HUDEP-2 (cell line): ENCODE measurements around the gene CDH15.
A peak's percentile ranks its signal among the peaks of the same experiment; 100 is the strongest.

ENCODE experiments used
- DNase-seq, 76 experiments: peaks; one replicate each; lab custom pipeline; 2025; ENCODE audit not compliant: unreplicated experiment in 76 of 76; lab: John Stamatoyannopoulos, UW

The CDH15 gene

DNA sequence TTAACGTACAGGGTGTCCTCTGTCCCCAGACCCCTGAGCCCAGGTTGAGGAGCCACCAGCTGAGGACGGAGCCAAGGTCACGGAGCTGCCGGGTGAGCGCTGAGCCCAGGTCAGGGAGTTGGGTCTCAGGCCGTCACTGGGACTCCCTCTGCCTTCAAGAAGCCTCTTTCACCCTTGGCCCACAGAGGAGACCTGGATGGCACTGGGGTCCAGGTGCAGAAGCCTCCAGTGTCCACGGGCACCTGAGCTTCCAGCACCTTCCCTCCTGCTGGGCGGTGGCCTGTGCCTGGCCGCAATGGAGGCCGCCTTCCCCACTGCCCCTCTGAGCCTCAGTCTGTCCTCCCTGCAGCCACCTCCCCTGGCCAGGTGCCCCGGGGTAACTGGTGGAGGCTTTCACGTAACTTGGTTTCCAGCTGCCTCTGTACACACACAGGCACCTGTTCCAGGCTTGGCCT is 31.6 kb upstream of the CDH15 start:
- DNase-seq: no peak

GRCh38 chr16:89140401-89140800 is 31.1 kb upstream of the CDH15 start:
- no peak for DNase-seq

- DNase-seq: no peak
Measured at GRCh38 chr16:89140981-89141883, 30.3 kb upstream of the CDH15 start.

DNA sequence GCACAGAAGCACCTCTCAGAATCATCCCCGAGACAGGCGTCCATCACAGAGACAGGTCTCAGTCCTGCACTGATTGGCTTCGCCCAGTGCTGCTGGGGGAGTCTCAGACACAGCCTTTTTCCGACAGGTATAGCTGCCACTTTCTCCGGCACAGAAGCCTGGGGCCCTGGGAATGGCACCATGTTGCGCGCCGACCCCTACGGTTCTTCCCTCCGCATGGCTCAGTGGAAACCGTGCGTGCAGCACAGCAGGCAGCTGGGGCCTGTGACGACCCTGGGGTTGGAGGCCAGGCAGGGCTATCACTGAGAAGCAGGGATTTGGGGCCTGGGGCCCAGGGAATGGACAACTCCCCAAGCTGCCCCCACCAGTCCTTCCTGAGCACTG is 29.7 kb upstream of the CDH15 start:
- DNase-seq: no peak

DNA sequence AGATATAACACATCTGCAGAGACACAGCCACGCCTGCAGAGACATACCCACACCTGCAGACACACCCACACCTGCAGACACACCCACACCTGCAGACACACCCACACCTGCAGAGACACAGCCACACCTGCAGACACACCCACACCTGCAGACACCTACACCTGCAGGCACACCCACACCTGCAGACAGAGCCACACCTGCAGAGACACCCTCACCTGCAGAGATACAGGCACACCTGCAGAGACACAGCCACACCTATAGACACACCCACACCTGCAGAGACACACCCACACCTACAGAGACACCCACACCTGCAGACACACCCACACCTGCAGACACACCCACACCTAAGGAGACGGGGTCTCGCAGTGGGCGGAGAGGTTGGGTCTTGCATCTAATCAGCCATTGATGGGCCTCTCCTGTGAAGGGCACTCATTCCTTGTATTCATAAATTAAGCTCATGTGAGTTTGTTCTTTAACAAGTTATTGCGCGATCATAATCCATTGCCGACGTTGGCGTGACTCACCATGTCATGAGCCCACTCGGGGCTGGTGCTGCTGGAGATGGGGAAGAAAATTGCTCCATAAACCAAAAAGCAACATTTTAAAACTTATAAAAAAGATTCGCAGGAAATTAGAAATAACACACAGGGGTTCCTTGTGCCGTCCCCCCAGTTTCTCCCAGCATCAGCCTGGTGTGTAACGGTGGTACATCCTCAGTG is 28.9 kb upstream of the CDH15 start:
- DNase-seq: no peak

- DNase-seq: no peak
Measured at GRCh38 chr16:89143201-89143741, 28.3 kb upstream of the CDH15 start.

DNA sequence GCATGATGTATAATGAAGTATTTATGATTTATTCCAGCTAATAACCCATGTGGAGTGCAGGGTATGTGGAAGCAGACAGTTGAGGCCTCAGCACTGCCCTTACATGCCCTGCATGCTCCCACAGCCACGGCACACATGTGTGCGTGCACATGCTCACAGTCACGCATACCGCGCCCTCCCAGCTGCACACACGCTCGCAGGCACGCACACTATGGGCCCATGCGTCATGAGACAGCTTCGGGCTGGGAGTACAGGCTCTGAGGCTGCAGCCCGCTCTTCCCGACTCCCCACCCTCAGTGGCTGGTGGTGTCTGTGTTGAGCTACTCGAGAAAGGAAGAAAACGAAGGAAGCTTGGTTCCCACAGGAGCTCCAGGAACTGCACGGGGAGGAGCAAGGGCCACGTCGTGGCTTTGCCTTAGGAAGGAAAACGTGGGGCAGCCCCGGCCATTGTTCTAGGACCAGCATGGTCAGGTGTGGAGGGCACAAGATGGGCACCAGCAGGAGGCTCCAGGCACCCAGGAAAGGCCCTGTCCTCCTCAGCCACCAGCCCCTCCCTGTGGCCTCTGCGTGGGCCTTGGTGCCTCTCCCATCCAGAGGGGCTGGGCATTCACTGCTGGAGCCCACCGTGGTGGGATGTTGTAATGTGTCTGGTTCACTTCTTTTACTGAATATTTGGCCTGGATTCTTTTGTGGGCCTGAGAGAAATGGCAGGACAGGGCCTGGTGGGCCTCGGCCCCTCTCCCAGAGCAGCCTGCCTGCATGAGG is 27.5 kb upstream of the CDH15 start:
- no peak for DNase-seq

GRCh38 chr16:89144681-89145080 is 26.9 kb upstream of the CDH15 start:
- DNase-seq: no peak

DNA sequence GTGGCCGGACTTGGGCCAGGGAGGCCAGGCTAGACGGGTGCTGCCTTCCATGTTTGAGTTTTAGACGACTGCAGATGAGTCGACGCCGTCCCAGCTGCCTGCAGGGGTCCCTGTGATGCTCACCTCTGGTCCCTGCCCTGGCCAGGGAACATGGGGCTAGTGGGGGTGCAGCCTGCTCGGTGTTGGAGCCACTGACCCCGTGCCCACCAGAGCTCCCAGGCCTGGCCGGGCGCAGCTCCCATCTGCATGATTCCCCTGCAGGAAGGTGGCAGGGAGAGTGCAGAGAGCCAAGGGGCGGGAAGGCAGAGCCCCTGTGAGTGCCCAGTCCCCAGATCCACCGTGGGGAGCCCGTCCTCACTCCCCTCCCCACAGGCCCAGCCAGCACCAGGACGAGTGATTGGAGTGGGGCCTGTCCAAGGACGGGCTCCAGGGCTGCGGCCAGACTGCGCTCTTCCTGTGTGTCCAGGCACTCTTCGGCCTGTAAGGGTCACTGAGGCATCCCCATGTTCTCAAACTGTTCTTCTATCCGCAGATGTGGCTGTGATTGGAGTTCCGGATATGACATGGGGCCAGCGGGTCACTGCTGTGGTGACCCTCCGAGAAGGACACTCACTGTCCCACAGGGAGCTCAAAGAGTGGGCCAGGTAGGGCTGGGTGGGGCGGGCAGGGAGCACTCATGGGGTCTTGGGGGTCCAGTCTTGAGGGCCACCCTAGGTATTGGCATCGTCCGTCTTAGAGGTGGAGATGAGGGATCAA is 26.0 kb upstream of the CDH15 start:
- no peak for DNase-seq

DNA sequence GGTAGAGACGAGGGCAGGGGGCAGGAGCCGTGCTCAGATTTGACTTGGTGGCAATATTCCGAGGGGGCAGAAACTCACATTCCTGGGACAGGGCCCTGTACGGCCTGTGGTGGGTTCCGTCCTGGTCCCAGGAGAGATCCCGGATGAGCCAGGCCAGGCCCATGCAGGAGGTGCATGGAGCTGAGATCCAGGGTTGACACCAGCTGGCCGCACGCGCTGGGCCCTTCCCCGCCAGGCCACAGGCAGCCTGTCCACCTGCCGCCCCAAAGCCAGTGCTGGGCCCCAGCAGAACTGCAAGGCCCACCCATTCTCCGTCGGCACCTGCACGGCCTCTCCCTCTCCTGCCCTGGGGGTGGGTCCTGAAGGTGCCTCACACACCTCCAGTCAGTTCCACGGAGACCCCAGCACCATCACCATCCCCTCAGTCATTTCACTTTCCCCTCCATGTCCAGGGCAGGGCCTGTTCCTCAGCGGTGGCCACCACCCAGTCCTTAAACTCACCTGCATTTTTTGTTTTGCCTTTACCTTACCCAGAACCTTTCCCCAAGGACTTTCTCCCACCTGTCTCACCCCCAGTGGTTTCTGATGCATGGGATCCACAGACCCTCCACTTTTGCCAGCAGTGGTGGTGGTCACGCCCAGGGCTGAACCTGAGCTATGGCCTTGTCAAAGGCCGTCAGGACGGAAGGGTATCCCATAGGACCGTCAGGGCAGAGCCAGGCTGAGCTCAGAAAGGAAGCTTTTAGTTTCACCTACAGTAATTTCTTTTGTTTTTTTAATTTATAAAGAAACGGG is 25.1 kb upstream of the CDH15 start:
- DNase-seq: no peak

DNA sequence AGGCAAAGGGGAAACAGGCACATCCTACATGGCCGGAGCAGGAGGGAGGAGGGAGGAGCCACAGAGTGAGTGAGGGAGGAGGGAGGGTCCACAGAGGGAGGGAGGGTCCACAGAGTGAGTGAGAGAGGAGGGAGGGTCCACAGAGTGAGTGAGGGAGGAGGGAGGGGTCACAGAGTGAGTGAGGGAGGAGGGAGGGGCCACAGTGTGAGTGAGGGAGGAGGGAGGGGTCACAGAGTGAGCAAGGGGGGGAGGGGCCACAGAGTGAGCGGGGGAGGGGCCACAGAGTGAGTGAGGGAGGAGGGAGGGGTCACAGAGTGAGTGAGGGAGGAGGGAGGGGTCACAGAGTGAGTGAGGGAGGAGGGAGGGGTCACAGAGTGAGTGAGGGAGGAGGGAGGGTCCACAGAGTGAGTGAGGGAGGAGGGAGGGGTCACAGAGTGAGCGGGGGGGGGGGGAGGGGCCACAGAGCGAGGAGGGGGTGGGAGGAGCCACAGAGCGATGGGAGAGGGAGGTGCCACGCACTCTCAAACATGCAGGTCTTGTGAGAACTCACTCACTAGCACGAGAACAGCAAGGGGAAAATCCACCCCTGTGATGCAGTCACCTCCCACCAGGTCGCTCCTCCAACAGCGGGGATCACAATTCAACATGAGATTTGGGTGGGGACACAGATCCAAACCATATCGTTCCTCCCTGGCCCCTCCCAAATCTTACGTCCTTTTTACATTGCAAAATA is 24.3 kb upstream of the CDH15 start:
- no peak for DNase-seq

DNA sequence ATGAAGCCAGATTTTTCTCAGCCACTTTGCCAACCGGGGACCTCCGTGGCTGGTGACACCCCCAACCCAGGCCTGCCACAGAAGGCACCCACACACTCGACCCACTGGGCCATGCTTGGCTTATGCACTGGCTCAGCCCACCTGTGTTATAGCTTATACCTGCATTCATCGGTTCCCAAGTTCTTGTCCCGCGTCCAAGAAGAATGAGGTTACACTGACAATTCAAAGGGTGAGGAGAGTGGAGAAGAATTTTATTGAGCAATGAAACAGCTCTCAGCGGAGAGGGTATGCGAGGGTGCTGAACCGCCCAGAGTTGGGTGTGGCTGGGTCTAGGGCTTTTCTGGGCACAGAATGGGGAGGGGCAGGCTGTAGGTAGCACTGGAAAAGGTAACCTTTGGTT is 22.2 kb upstream of the CDH15 start:
- no peak for DNase-seq

GRCh38 chr16:89150090-89150835 is 21.3 kb upstream of the CDH15 start:
- no peak for DNase-seq

- DNase-seq: no peak
Measured at GRCh38 chr16:89150981-89151380, 20.6 kb upstream of the CDH15 start.

DNA sequence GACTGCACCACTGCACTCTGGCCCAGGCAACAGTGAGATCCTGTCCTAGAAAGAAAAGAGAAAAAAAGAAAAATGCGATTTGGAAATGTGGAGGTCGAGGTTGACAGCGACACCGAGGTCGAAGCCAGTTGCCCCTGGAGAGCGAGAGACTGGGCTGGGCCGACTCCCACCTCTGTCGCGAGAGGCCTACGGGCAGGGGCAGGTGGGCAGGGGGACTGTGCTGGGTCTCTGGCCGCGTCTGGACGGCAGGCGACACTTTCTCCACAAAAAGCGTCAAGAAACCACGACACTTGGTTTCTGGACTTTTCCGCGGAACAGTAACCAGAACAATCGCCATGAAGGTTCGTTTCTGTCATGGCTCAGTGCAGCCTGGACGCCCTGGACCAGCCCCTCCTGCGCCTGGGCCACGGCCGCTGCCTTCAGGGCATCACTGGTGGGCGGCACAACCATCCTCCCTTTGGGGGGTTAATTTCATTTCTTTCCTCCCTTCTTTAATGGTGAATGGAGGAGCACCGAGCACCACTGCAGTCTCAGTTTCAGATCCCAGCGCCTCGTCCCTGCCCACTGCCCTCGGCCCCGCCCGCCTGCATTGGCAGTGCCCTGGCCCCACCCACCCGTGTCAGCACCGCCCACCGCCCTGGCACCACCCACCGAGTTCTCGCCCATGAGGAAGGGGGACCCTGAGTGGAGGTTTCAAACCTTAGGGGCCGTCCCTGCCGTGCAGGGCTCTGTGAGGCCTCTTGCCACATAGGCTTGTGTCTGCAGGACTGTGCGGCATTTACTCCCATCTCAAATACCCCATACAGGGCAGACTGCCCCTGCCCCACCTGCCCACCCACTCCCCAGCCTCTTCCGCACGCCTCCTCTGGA is 18.5 kb upstream of the CDH15 start:
- peak in 1 of 76 experiments; percentile 10 for DNase-seq

- no peak for DNase-seq
Measured at GRCh38 chr16:89153848-89154271, 17.7 kb upstream of the CDH15 start.
